ENCODE measurements around the gene BRAF. TPM values are rescaled to one million over a fixed set of nuclear protein-coding genes. Genes with fewer than 3 reads are reported as not detected.
"Not testable (repeated sequence)": the region's sequence is repeated elsewhere in the genome, so short reads cannot be mapped to it uniquely, and the experiment has no call there.

BRAF gene
- total RNA-seq, 1 donor from 2014 or later, result 19.8 TPM

GRCh38 chr7:140767418-140767817, 157.3 kb downstream of the BRAF start:
- no peak for DNase-seq (ENCODE audit: low spot score)
- H3K4me3 Mint-ChIP-seq (ENCODE audit: unreplicated experiment), result no peak overlapping the region
- H3K9me3 Mint-ChIP-seq (ENCODE audit: low read depth), result no peaks in the 10 kb centered on the region
- peaks cover 9% of the 10 kb centered on the region for H3K4me1 Mint-ChIP-seq (ENCODE audit: low read depth)
- H3K27me3 Mint-ChIP-seq (ENCODE audit: low read depth), result no peaks in the 10 kb centered on the region
- H3K36me3 Mint-ChIP-seq (ENCODE audit: low read depth), result peaks cover 10% of the 10 kb centered on the region
- TF ChIP-seq CTCF (IDR thresholded peaks at IDR 0.05), result no peak
- H3K27ac Mint-ChIP-seq (ENCODE audit: unreplicated experiment), result no peak overlapping the region

- not testable (repeated sequence) for H3K4me3 Mint-ChIP-seq (ENCODE audit: unreplicated experiment); H3K9me3 Mint-ChIP-seq (ENCODE audit: low read depth); H3K27ac Mint-ChIP-seq (ENCODE audit: unreplicated experiment); DNase-seq (ENCODE audit: low spot score); H3K4me1 Mint-ChIP-seq (ENCODE audit: low read depth); H3K27me3 Mint-ChIP-seq (ENCODE audit: low read depth); H3K36me3 Mint-ChIP-seq (ENCODE audit: low read depth)
Observed at GRCh38 chr7:140765441-140765840, 159.3 kb downstream of the BRAF start.

- not testable (repeated sequence) for H3K36me3 Mint-ChIP-seq (ENCODE audit: low read depth); DNase-seq (ENCODE audit: low spot score); H3K27ac Mint-ChIP-seq (ENCODE audit: unreplicated experiment); H3K4me1 Mint-ChIP-seq (ENCODE audit: low read depth); H3K9me3 Mint-ChIP-seq (ENCODE audit: low read depth); H3K27me3 Mint-ChIP-seq (ENCODE audit: low read depth); H3K4me3 Mint-ChIP-seq (ENCODE audit: unreplicated experiment)
Observed at GRCh38 chr7:140763166-140763565, 161.6 kb downstream of the BRAF start.

GRCh38 chr7:140761375-140761774, 163.4 kb downstream of the BRAF start:
- not testable (repeated sequence) for H3K4me3 Mint-ChIP-seq (ENCODE audit: unreplicated experiment); H3K27ac Mint-ChIP-seq (ENCODE audit: unreplicated experiment)

GRCh38 chr7:140754506-140754905, 170.2 kb downstream of the BRAF start:
- Mint-ChIP-seq H3K27me3 (ENCODE audit: low read depth) (no peaks in the 10 kb centered on the region), H3K4me1 (ENCODE audit: low read depth) (no peaks in the 10 kb centered on the region), H3K9me3 (ENCODE audit: low read depth) (no peaks in the 10 kb centered on the region), H3K27ac (ENCODE audit: unreplicated experiment) (no peak overlapping the region), H3K36me3 (ENCODE audit: low read depth) (peaks cover 9% of the 10 kb centered on the region), H3K4me3 (ENCODE audit: unreplicated experiment) (no peak overlapping the region)
- DNase-seq (ENCODE audit: low spot score), result no peak
- no peak for TF ChIP-seq CTCF (IDR thresholded peaks at IDR 0.05)

More at GRCh38 chr7:140761375-140761774, 163.4 kb downstream of the BRAF start:
- not testable (repeated sequence) for H3K36me3 Mint-ChIP-seq (ENCODE audit: low read depth); H3K4me1 Mint-ChIP-seq (ENCODE audit: low read depth); DNase-seq (ENCODE audit: low spot score); H3K27me3 Mint-ChIP-seq (ENCODE audit: low read depth); H3K9me3 Mint-ChIP-seq (ENCODE audit: low read depth)

GRCh38 chr7:140752533-140752932, 172.2 kb downstream of the BRAF start:
- Mint-ChIP-seq H3K4me3 (ENCODE audit: unreplicated experiment) (no peak overlapping the region), H3K9me3 (ENCODE audit: low read depth) (no peaks in the 10 kb centered on the region), H3K27me3 (ENCODE audit: low read depth) (no peaks in the 10 kb centered on the region), H3K27ac (ENCODE audit: unreplicated experiment) (no peak overlapping the region), H3K36me3 (ENCODE audit: low read depth) (peaks cover 12% of the 10 kb centered on the region), H3K4me1 (ENCODE audit: low read depth) (no peaks in the 10 kb centered on the region)
- DNase-seq (ENCODE audit: low spot score), result no peak
- no peak for TF ChIP-seq CTCF (IDR thresholded peaks at IDR 0.05)

- no peak for TF ChIP-seq CTCF (IDR thresholded peaks at IDR 0.05)
- peaks cover 12% of the 10 kb centered on the region for H3K36me3 Mint-ChIP-seq (ENCODE audit: low read depth)
- H3K4me3 Mint-ChIP-seq (ENCODE audit: unreplicated experiment), result no peak overlapping the region
- DNase-seq (ENCODE audit: low spot score), result no peak
- no peaks in the 10 kb centered on the region for H3K9me3 Mint-ChIP-seq (ENCODE audit: low read depth)
- peaks cover 7% of the 10 kb centered on the region for H3K4me1 Mint-ChIP-seq (ENCODE audit: low read depth)
- no peaks in the 10 kb centered on the region for H3K27me3 Mint-ChIP-seq (ENCODE audit: low read depth)
- no peak overlapping the region for H3K27ac Mint-ChIP-seq (ENCODE audit: unreplicated experiment)
Observed at GRCh38 chr7:140746751-140747150, 178.0 kb downstream of the BRAF start.
